HepG2 (cell line): ENCODE measurements around the gene METTL25. TPM values are rescaled to one million over a fixed set of nuclear protein-coding genes. Genes with fewer than 3 reads are reported as not detected.

Experiments used
- ATAC-seq: fragments of 200-7000 bp; cut with Tn5 transposase; 3 replicates; pipeline ENCODE4 v1.9.1; 2020; ENCODE audit warnings: mild to moderate bottlenecking, moderate library complexity
- BruUV-seq: library from RNA; stranded (reverse); fragments of 400-500 nt; replicated peaks from 2 replicates; lab custom pipeline; 2021; lab: Mats Ljungman, UMichigan
- CTCF ChIA-PET: fragments of 300-600 bp; formaldehyde crosslinking; extraction: SDS; loops from one replicate; lab custom pipeline; 2021; ENCODE audit warnings: low total read pairs, inconsistent platforms, low intra/inter-chr PET ratio; lab: Yijun Ruan, JAX
- POLR2A ChIA-PET: fragments of 350-600 bp; sonication (Branson Sonifier 250); formaldehyde crosslinking; loops from one replicate; lab custom pipeline; 2020; ENCODE audit warnings: antibody characterized with exemption, inconsistent platforms; lab: Yijun Ruan, JAX
- DNase-seq: peaks from one replicate; pipeline ENCODE4 v3.0.0-alpha.2; 2015; ENCODE audit warnings: low spot score
- FAIRE-seq: peaks from 3 replicates; lab custom pipeline; 2011; peaks lifted over from hg19 to GRCh38; lab: Jason Lieb, UNC
- H2AFZ ChIP-seq: one replicate; pipeline ENCODE4 v1.6.1; 2011; ENCODE audit warnings: low read length, inconsistent platforms
- H3K27ac ChIP-seq: fragments of 300-600 bp; 3 replicates; pipeline ENCODE4 v1.8.0; 2011; ENCODE audit warnings: mixed run types, mild to moderate bottlenecking, mixed read lengths, low read length, inconsistent platforms; ENCODE audit not compliant: insufficient read depth; ENCODE audit errors: extremely low read length
- H3K27me3 ChIP-seq, 2 experiments: fragments of 200-600 bp in 1 of 2; 2 replicates in 1 of 2; 3 replicates in 1 of 2; pipeline versions ENCODE4 v1.6.0 to v1.8.0; 2011; ENCODE audit warnings: low read length in 2 of 2, mild to moderate bottlenecking in 2 of 2, moderate library complexity in 2 of 2, inconsistent platforms in 1 of 2; ENCODE audit not compliant: insufficient read depth in 2 of 2, control insufficient read depth in 1 of 2
- H3K36me3 ChIP-seq, 2 experiments: fragments of 200-600 bp in 1 of 2; replicated peaks in 1 of 2; 2 replicates in 1 of 2; 3 replicates in 1 of 2; pipeline versions ENCODE4 v1.5.1 to v1.8.0; 2011; ENCODE audit warnings: low read length in 2 of 2, inconsistent platforms in 1 of 2; ENCODE audit not compliant: insufficient read depth in 2 of 2, control insufficient read depth in 1 of 2
- H3K4me1 ChIP-seq: 2 replicates; pipeline ENCODE4 v1.5.1; 2012; ENCODE audit warnings: low read length, inconsistent platforms; ENCODE audit not compliant: insufficient read depth
- H3K4me2 ChIP-seq: 2 replicates; pipeline ENCODE4 v1.6.0; 2011; ENCODE audit warnings: low read depth, low read length, inconsistent platforms
- H3K4me3 ChIP-seq, 3 experiments: fragments of 200-600 bp in 1 of 3; sonication (generic), shearing (Covaris generic) in 1 of 3; replicated peaks in 1 of 3; 2 replicates each; pipeline ENCODE4 v1.5.1; 2011 to 2016; ENCODE audit warnings: low read length in 3 of 3, inconsistent platforms in 2 of 3, low read depth in 2 of 3, mild to moderate bottlenecking in 2 of 3, control low read depth in 1 of 3, mixed read lengths in 1 of 3; ENCODE audit not compliant: insufficient read depth in 1 of 3
- H3K79me2 ChIP-seq: one replicate; pipeline ENCODE4 v1.6.1; 2011; ENCODE audit warnings: low read length, inconsistent platforms; ENCODE audit not compliant: insufficient read depth
- H3K9ac ChIP-seq: 2 replicates; pipeline ENCODE4 v1.6.0; 2011; ENCODE audit warnings: mild to moderate bottlenecking, low read depth, low read length, inconsistent platforms; ENCODE audit not compliant: insufficient read depth
- H3K9me3 ChIP-seq: 2 replicates; pipeline ENCODE4 v1.5.1; 2012; ENCODE audit warnings: mild to moderate bottlenecking, low read length
- H4K20me1 ChIP-seq: 2 replicates; pipeline ENCODE4 v1.6.0; 2011; ENCODE audit warnings: inconsistent platforms, mild to moderate bottlenecking, low read length, moderate library complexity; ENCODE audit not compliant: insufficient read depth
- FOXK2 ChIP-seq: fragments of 450-650 bp; IDR thresholded peaks from 2 replicates; pipeline ENCODE4 v1.6.1; 2016
- NCOA1 ChIP-seq: sonication (generic); formaldehyde crosslinking; IDR thresholded peaks from 2 replicates; pipeline ENCODE4 v1.9.0; 2021; ENCODE audit warnings: missing genetic modification reagents
- NFATC3 ChIP-seq: sonication (generic); formaldehyde crosslinking; IDR thresholded peaks from 2 replicates; pipeline ENCODE4 v1.5.1; 2020; ENCODE audit warnings: mild to moderate bottlenecking, missing genetic modification reagents
- THAP11 ChIP-seq: IDR thresholded peaks from 2 replicates; pipeline ENCODE4 v1.6.1; 2016; ENCODE audit warnings: missing biosample characterization, missing genetic modification reagents
- ZNF138 ChIP-seq: sonication (generic); formaldehyde crosslinking; IDR thresholded peaks from 2 replicates; pipeline ENCODE4 v1.5.0; 2020; ENCODE audit warnings: mild to moderate bottlenecking, low read depth, missing genetic modification reagents
- ZNF333 ChIP-seq: sonication (generic); formaldehyde crosslinking; IDR thresholded peaks from 2 replicates; pipeline ENCODE4 v1.4.0; 2020; ENCODE audit warnings: mild to moderate bottlenecking, missing genetic modification reagents, borderline replicate concordance
- ZNF34 ChIP-seq: sonication (generic); formaldehyde crosslinking; IDR thresholded peaks from 2 replicates; pipeline ENCODE4 v1.4.0; 2020; ENCODE audit warnings: mild to moderate bottlenecking, missing genetic modification reagents, borderline replicate concordance
- ZNF552 ChIP-seq: sonication (generic); formaldehyde crosslinking; IDR thresholded peaks from 2 replicates; pipeline ENCODE4 v1.9.0; 2022; ENCODE audit warnings: missing genetic modification reagents, mild to moderate bottlenecking, borderline replicate concordance
- ZNF792 ChIP-seq: IDR thresholded peaks from 2 replicates; pipeline ENCODE4 v1.6.1; 2016
- ZSCAN20 ChIP-seq: sonication (generic); formaldehyde crosslinking; IDR thresholded peaks from 2 replicates; pipeline ENCODE4 v1.4.0; 2020; ENCODE audit warnings: missing genetic modification reagents, mild to moderate bottlenecking, borderline replicate concordance
- WGBS: methylation state at CpG from one replicate; pipeline ENCODE4 v1.1.6; 2017; ENCODE audit warnings: low lambda C conversion rate; 5-methylcytosine and 5-hydroxymethylcytosine counted together
- in situ Hi-C: cut with HindIII; loops from 2 replicates; pipeline ENCODE4 v1.10.0; 2017; ENCODE audit warnings: low pct_unique_long_range_greater_than_20kb; ENCODE audit not compliant: extremely low pct_ligation_motif_present
- intact Hi-C: fragments of 100-400 bp; cut with micrococcal nuclease; formaldehyde crosslinking; loops from one replicate; pipeline ENCODE4 v1.10.0; 2022; ENCODE audit not compliant: unreplicated experiment
- polyA plus RNA-seq, 8 experiments: library from polyadenylated mRNA; depleted of rRNA in 3 of 8; stranded (reverse) in 7 of 8; unstranded in 1 of 8; fragments of >200 nt; fragmentation: Illumina TruSeq in 4 of 8; extraction: Trizol in 4 of 8; gene quantifications; 2 replicates each; pipeline versions ENCODE4 v1.2.1 to v1.2.3, GENCODE V29; 2011 to 2016; ENCODE audit warnings: low read depth in 4 of 8, missing spikeins in 1 of 8, mixed read lengths in 1 of 8; ENCODE audit not compliant: insufficient read depth in 1 of 8
- total RNA-seq, 5 experiments: library from RNA; depleted of rRNA; stranded (reverse); fragments of >200 nt; fragmentation: Illumina TruSeq; extraction: Trizol; gene quantifications; 2 replicates each; pipeline ENCODE4 v1.2.3, GENCODE V29; 2016; ENCODE audit warnings: low read depth in 1 of 5
- TF ChIP-seq, protein P1 (sequence below): sonication (generic); formaldehyde crosslinking; IDR thresholded peaks from 2 replicates; pipeline ENCODE4 v1.4.0; 2020; ENCODE audit warnings: mild to moderate bottlenecking, missing genetic modification reagents
- TF ChIP-seq, protein P2 (sequence below): sonication (generic); formaldehyde crosslinking; IDR thresholded peaks from 2 replicates; pipeline ENCODE4 v1.8.0; 2022; ENCODE audit warnings: mild to moderate bottlenecking, missing genetic modification reagents; ENCODE audit not compliant: insufficient replicate concordance
- TF ChIP-seq, protein P3 (sequence below): sonication (generic); formaldehyde crosslinking; IDR thresholded peaks from 2 replicates; pipeline ENCODE4 v1.4.0; 2020; ENCODE audit warnings: low read depth, mild to moderate bottlenecking, missing genetic modification reagents

Gene METTL25
- total and polyA plus RNA-seq, 2 of the 13 experiments (the other 11 are each of a cell fraction or from before 2014, with no cell fraction given): 2.2 to 7.8 TPM

DNA sequence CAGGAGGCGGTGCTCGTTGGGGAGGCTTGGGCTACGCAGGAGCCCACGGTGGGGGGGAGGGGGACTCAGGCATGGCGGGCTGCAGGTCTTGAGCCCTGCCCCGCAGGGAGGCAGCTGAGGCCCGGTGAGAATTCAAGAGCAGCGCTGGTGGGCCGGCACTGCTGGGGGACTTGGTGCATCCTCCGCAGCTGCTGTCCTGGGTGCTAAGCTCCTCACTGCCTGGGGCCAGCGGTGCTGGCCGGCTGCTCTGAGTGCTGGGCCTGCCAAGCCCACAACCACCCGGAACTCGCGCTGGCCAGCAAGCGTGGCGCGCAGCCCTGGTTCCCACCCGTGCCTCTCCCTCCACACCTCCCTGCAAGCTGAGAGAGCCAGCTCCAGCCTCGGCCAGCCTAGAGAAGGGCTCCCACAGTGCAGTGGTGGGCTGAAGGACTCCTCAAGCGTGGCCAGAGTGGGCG, 3.2 kb downstream of the METTL25 start:
- CTCF ChIA-PET: no interaction called here
- H4K20me1 ChIP-seq: no peaks in the 10 kb centered on the region
- DNase-seq (no peak), ATAC-seq (no peak), FAIRE-seq (no peak)
- peaks cover 26% of the 10 kb centered on the region for H3K79me2 ChIP-seq
- peaks cover 15% of the 10 kb centered on the region for H3K4me1 ChIP-seq
- H3K4me3 ChIP-seq: no peak overlapping the region
- 79% methylated on average over 10 of the region's 22 CpGs for WGBS
- no peaks in the 10 kb centered on the region for H3K36me3 ChIP-seq
- no peak overlapping the region for H2AFZ ChIP-seq
- no peaks in the 10 kb centered on the region for H3K9me3 ChIP-seq
- intact Hi-C loops (no loop called here), in situ Hi-C loops (no loop called here)
- H3K9ac ChIP-seq: no peak overlapping the region
- POLR2A ChIA-PET: no interaction called here
- H3K27ac ChIP-seq: no peak overlapping the region
- H3K27me3 ChIP-seq: no peaks in the 10 kb centered on the region; a peak in 1 of 5 replicates
- no TSS peak for BruUV-seq
- H3K4me2 ChIP-seq: no peak overlapping the region
- TF ChIP-seq FOXK2: no peak
- no peak for TF ChIP-seq THAP11
- TF ChIP-seq, protein P1, sequence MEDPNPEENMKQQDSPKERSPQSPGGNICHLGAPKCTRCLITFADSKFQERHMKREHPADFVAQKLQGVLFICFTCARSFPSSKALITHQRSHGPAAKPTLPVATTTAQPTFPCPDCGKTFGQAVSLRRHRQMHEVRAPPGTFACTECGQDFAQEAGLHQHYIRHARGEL: no peak
- no peak for TF ChIP-seq ZNF552 (CRISPR knock-in tag)
- TF ChIP-seq ZSCAN20: no peak
- TF ChIP-seq NCOA1 (CRISPR knock-in tag): no peak
- no peak for TF ChIP-seq ZNF34
- no peak for TF ChIP-seq ZNF138 (CRISPR knock-in tag)
- TF ChIP-seq, protein P2, sequence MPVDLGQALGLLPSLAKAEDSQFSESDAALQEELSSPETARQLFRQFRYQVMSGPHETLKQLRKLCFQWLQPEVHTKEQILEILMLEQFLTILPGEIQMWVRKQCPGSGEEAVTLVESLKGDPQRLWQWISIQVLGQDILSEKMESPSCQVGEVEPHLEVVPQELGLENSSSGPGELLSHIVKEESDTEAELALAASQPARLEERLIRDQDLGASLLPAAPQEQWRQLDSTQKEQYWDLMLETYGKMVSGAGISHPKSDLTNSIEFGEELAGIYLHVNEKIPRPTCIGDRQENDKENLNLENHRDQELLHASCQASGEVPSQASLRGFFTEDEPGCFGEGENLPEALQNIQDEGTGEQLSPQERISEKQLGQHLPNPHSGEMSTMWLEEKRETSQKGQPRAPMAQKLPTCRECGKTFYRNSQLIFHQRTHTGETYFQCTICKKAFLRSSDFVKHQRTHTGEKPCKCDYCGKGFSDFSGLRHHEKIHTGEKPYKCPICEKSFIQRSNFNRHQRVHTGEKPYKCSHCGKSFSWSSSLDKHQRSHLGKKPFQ (CRISPR knock-in tag): no peak
- no peak for TF ChIP-seq ZNF333 (CRISPR knock-in tag)
- TF ChIP-seq, protein P3, sequence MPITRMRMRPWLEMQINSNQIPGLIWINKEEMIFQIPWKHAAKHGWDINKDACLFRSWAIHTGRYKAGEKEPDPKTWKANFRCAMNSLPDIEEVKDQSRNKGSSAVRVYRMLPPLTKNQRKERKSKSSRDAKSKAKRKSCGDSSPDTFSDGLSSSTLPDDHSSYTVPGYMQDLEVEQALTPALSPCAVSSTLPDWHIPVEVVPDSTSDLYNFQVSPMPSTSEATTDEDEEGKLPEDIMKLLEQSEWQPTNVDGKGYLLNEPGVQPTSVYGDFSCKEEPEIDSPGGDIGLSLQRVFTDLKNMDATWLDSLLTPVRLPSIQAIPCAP: no peak
- no peak for TF ChIP-seq NFATC3 (CRISPR knock-in tag)
- no peak for TF ChIP-seq ZNF792 (CRISPR knock-in tag)
